GM23338 (cell line): Measurements from ENCODE around the gene HOXA3. TPM values are rescaled to one million over a fixed set of nuclear protein-coding genes. Genes with fewer than 3 reads are reported as not detected.
A peak's percentile ranks its signal among the peaks of the same experiment; 100 is the strongest.

ENCODE experiments used
- ATAC-seq: fragments of 200-7000 bp; cut with Tn5 transposase; 3 replicates; pipeline ENCODE4 v1.9.1; 2020
- DNase-seq: peaks from one replicate; pipeline ENCODE4 v3.0.0-alpha.2; 2015; ENCODE audit warnings: low spot score
- H2AFZ ChIP-seq: fragments of 200-600 bp; sonication (generic); 2 replicates; pipeline ENCODE4 v1.8.0; 2016; ENCODE audit warnings: antibody characterized with exemption, mild to moderate bottlenecking, moderate library complexity
- H3F3A ChIP-seq: fragments of 200-600 bp; sonication (generic); replicated peaks from 2 replicates; pipeline ENCODE4 v1.8.0; 2017; ENCODE audit warnings: antibody characterized with exemption, mixed run types, low read depth
- H3K27ac ChIP-seq: fragments of 200-600 bp; sonication (generic); 2 replicates; pipeline ENCODE4 v1.6.1; 2016; ENCODE audit warnings: low read depth
- H3K27me3 ChIP-seq: fragments of 200-600 bp; sonication (generic); 2 replicates; pipeline ENCODE4 v1.8.0; 2016; ENCODE audit warnings: mild to moderate bottlenecking, mixed run types, moderate library complexity; ENCODE audit not compliant: insufficient read depth
- H3K36me3 ChIP-seq: fragments of 200-600 bp; sonication (generic); 2 replicates; pipeline ENCODE4 v1.8.0; 2016; ENCODE audit warnings: mild to moderate bottlenecking; ENCODE audit not compliant: insufficient read depth
- H3K4me1 ChIP-seq: fragments of 200-600 bp; sonication (generic); 2 replicates; pipeline ENCODE4 v1.8.0; 2016; ENCODE audit warnings: mild to moderate bottlenecking, moderate library complexity; ENCODE audit not compliant: insufficient read depth
- H3K4me2 ChIP-seq: fragments of 200-600 bp; sonication (generic); 2 replicates; pipeline ENCODE4 v1.7.1; 2017; ENCODE audit warnings: mixed run types
- H3K4me3 ChIP-seq: fragments of 200-600 bp; sonication (generic); 2 replicates; pipeline ENCODE4 v1.6.1; 2016; ENCODE audit warnings: mixed run types
- H3K79me2 ChIP-seq: fragments of 200-600 bp; sonication (generic); replicated peaks from 2 replicates; pipeline ENCODE4 v1.8.0; 2017; ENCODE audit warnings: mild to moderate bottlenecking; ENCODE audit not compliant: insufficient read depth
- H3K9me2 ChIP-seq: fragments of 200-600 bp; sonication (generic); 2 replicates; pipeline ENCODE4 v1.8.0; 2017; ENCODE audit not compliant: insufficient read depth
- H4K20me1 ChIP-seq: fragments of 200-600 bp; sonication (generic); replicated peaks from 2 replicates; pipeline ENCODE4 v1.8.0; 2017; ENCODE audit warnings: mild to moderate bottlenecking; ENCODE audit not compliant: insufficient read depth
- H3K27ac Mint-ChIP-seq: 2 replicates; pipeline ENCODE4 v1.8.0; 2020; ENCODE audit warnings: inconsistent platforms, mild to moderate bottlenecking, moderate library complexity, mixed read lengths
- H3K27me3 Mint-ChIP-seq: 3 replicates; pipeline ENCODE4 v1.8.0; 2022; ENCODE audit warnings: low read depth, mild to moderate bottlenecking, moderate library complexity, mixed read lengths, inconsistent platforms; ENCODE audit not compliant: insufficient read depth, poor library complexity
- H3K36me3 Mint-ChIP-seq: 3 replicates; pipeline ENCODE4 v1.8.0; 2021; ENCODE audit warnings: low read depth, mild to moderate bottlenecking, inconsistent platforms, moderate library complexity, mixed read lengths
- H3K4me1 Mint-ChIP-seq: 3 replicates; pipeline ENCODE4 v1.8.0; 2020; ENCODE audit warnings: mild to moderate bottlenecking, inconsistent platforms, mixed read lengths
- H3K4me3 Mint-ChIP-seq: 3 replicates; pipeline ENCODE4 v1.8.0; 2021; ENCODE audit warnings: moderate library complexity, mild to moderate bottlenecking, inconsistent platforms, mixed read lengths
- H3K9me3 Mint-ChIP-seq: 3 replicates; pipeline ENCODE4 v1.8.0; 2020; ENCODE audit warnings: moderate library complexity, mild to moderate bottlenecking, inconsistent platforms, mixed read lengths
- CTCF ChIP-seq, 2 experiments: fragments of 200-600 bp in 1 of 2; sonication (generic) in 1 of 2; conservative IDR thresholded peaks; 2 replicates each; pipeline versions ENCODE4 v1.5.1 to v1.6.1; 2016 to 2017; ENCODE audit warnings: antibody characterized with exemption in 2 of 2, low read depth in 2 of 2, mild to moderate bottlenecking in 2 of 2, moderate library complexity in 1 of 2
- EZH2 ChIP-seq: fragments of 200-600 bp; sonication (generic); IDR thresholded peaks from one replicate; pipeline ENCODE4 v1.8.0; 2017; ENCODE audit warnings: antibody characterized with exemption, mild to moderate bottlenecking, low read depth; ENCODE audit not compliant: unreplicated experiment
- EZH2phosphoT487 ChIP-seq: fragments of 200-600 bp; sonication (generic); IDR thresholded peaks from one replicate; pipeline ENCODE4 v1.8.1; 2018; ENCODE audit warnings: antibody characterized with exemption; ENCODE audit not compliant: unreplicated experiment
- STAT1 ChIP-seq: IDR thresholded peaks from one replicate; pipeline ENCODE4 v1.6.1; 2016; ENCODE audit warnings: antibody characterized with exemption; ENCODE audit not compliant: unreplicated experiment
- ZNF331 ChIP-seq: fragments of 250-450 bp; sonication (Bioruptor Pico); IDR thresholded peaks from 2 replicates; pipeline ENCODE4 v1.5.0; 2020; ENCODE audit warnings: low read depth, mild to moderate bottlenecking, moderate library complexity
- ZNF462 ChIP-seq: fragments of 250-450 bp; sonication (Bioruptor Pico); IDR thresholded peaks from 2 replicates; pipeline ENCODE4 v1.5.0; 2020; ENCODE audit warnings: mild to moderate bottlenecking, moderate library complexity
- polyA plus RNA-seq: library from polyadenylated mRNA; unstranded; fragments of >200 nt; fragmentation: Nextera tagmentation; extraction: Ambion mirVana; gene quantifications from 2 replicates; pipeline ENCODE4 v1.2.1, GENCODE V29; 2016
- total RNA-seq: library from RNA; depleted of rRNA; stranded (reverse); fragments of >200 nt; shearing (Covaris generic); gene quantifications from 2 replicates; pipeline ENCODE4 v1.2.3, GENCODE V29; 2014

Gene HOXA3
- total and polyA plus RNA-seq, 2 experiments from 2014 or later = not detected

- peaks cover 48% of the 10 kb centered on the region for H4K20me1 ChIP-seq
Measured at GRCh38 chr7:27158436-27159265, 6.3 kb upstream of the HOXA3 start.

More at GRCh38 chr7:27158436-27159265, 6.3 kb upstream of the HOXA3 start:
- no peak for TF ChIP-seq ZNF331 (CRISPR knock-in tag)
- TF ChIP-seq STAT1 = no peak
- TF ChIP-seq ZNF462 (CRISPR knock-in tag) = no peak
- peak; percentile 73 for TF ChIP-seq EZH2phosphoT487
- TF ChIP-seq CTCF (conservative IDR thresholded peaks at IDR 0.05; ENCODE audit: low read depth in 2 of 2) = no peak
- peak; percentile 97 for TF ChIP-seq EZH2
- H3K9me3 Mint-ChIP-seq = peaks cover 12% of the 10 kb centered on the region; the same call in 2 of the 3 replicates
- Histone ChIP-seq H3K79me2 (no peaks in the 10 kb centered on the region), H3K27ac (no peak overlapping the region), H3K4me2 (no peak overlapping the region), H3K9me2 (no peaks in the 10 kb centered on the region), H2AFZ (no peak overlapping the region), H3K36me3 (no peaks in the 10 kb centered on the region), H3K4me3 (no peak overlapping the region), H3F3A (peaks cover 19% of the 10 kb centered on the region), H3K4me1 (peaks cover 4% of the 10 kb centered on the region; the same call in 1 of the 2 replicates), H3K27me3 (peaks cover 100% of the 10 kb centered on the region)
- DNase-seq = peak; percentile 46
- H3K4me3 Mint-ChIP-seq = no peak overlapping the region; the same call in 2 of the 3 replicates
- H3K4me1 Mint-ChIP-seq = peaks cover 11% of the 10 kb centered on the region
- H3K36me3 Mint-ChIP-seq = no peaks in the 10 kb centered on the region; the same call in 2 of the 3 replicates
- peaks cover 99% of the 10 kb centered on the region for H3K27me3 Mint-ChIP-seq
- H3K27ac Mint-ChIP-seq = no peak overlapping the region
- no peak for ATAC-seq
